Sigmoid colon (tissue), 7 donors: ENCODE data around the gene SATL1. TPM values are rescaled to one million over a fixed set of nuclear protein-coding genes. Genes with fewer than 3 reads are reported as not detected.

Source experiments
- DNase-seq: peaks from one replicate; pipeline ENCODE4 v3.0.0-alpha.2; 2019
- H3K27ac ChIP-seq, 4 donors: fragments of 200-600 bp; sonication (generic); one replicate each; pipeline ENCODE4 v1.5.1; 2016 to 2019; ENCODE audit warnings: mild to moderate bottlenecking in 1 of 4
- H3K27me3 ChIP-seq, 3 donors: fragments of 200-600 bp; sonication (generic); one replicate each; pipeline ENCODE4 v1.5.1; 2019; ENCODE audit warnings: mild to moderate bottlenecking in 1 of 3
- H3K36me3 ChIP-seq, 4 donors: fragments of 200-600 bp; sonication (generic); one replicate each; pipeline ENCODE4 v1.5.1; 2016 to 2019
- H3K4me1 ChIP-seq, 4 donors: fragments of 200-600 bp; sonication (generic); one replicate each; pipeline ENCODE4 v1.5.1; 2017 to 2019
- H3K4me3 ChIP-seq, 4 donors: fragments of 200-600 bp; sonication (generic); one replicate each; pipeline ENCODE4 v1.5.1; 2017 to 2019; ENCODE audit warnings: mild to moderate bottlenecking in 2 of 4, moderate library complexity in 1 of 4
- H3K9me3 ChIP-seq, 4 donors: fragments of 200-600 bp in 3 of 4; sonication (generic) in 3 of 4; one replicate each; pipeline versions ENCODE4 v1.5.1 to v1.6.1; 2013 to 2019
- CTCF ChIP-seq, 4 experiments: fragments of 450-650 bp in 3 of 4; fragments of 200-600 bp in 1 of 4; IDR thresholded peaks; one replicate each; pipeline ENCODE4 v1.5.1; 2016 to 2019; ENCODE audit warnings: antibody characterized with exemption in 4 of 4, mild to moderate bottlenecking in 3 of 4, moderate library complexity in 2 of 4
- EP300 ChIP-seq, 4 donors: sonication (generic); formaldehyde crosslinking; IDR thresholded peaks; one replicate each; pipeline ENCODE4 v1.6.1; 2017; ENCODE audit warnings: antibody characterized with exemption in 4 of 4
- POLR2A ChIP-seq, 2 donors: fragments of 450-650 bp; IDR thresholded peaks; one replicate each; pipeline ENCODE4 v1.6.1; 2016; ENCODE audit warnings: antibody characterized with exemption in 2 of 2, mild to moderate bottlenecking in 2 of 2, moderate library complexity in 2 of 2
- POLR2AphosphoS5 ChIP-seq, 4 donors: sonication (generic); formaldehyde crosslinking; IDR thresholded peaks; one replicate each; pipeline ENCODE4 v1.6.1; 2017; ENCODE audit warnings: antibody characterized with exemption in 4 of 4
- WGBS, 2 donors: extraction: QIAGEN DNeasy Blood & Tissue Kit; methylation state at CpG; one replicate each; pipeline ENCODE4 v1.1.7; 2013; 5-methylcytosine and 5-hydroxymethylcytosine counted together
- intact Hi-C: fragments of 100-400 bp; cut with DNase I; formaldehyde crosslinking; loops from one replicate; pipeline ENCODE4 v1.15.1; 2023
- polyA plus RNA-seq, 3 donors: library from polyadenylated mRNA; stranded (reverse); fragments of 200-250 nt; gene quantifications; one replicate each; pipeline ENCODE4 v1.2.3, GENCODE V29; 2013
- total RNA-seq, 4 donors: library from RNA; depleted of rRNA; stranded (reverse); fragments of >200 nt; gene quantifications; one replicate each; pipeline ENCODE4 v1.1.0, GENCODE V29; 2016
- donor health status: healthy with polysubstance abuse.
- donor health status: Bipolar disorder and iron deficiency.
- donor health status: healthy.

The SATL1 gene
- total and polyA plus RNA-seq, 7 donors: not detected

GRCh38 chrX:85223359-85223758 is 20.2 kb downstream of the SATL1 start:
- H3K27me3 ChIP-seq: no peaks in the 10 kb centered on the region
- no peak overlapping the region for H3K27ac ChIP-seq
- H3K4me3 ChIP-seq: no peak overlapping the region
- no peaks in the 10 kb centered on the region for H3K36me3 ChIP-seq
- 53 to 73% methylated on average over 2 of the region's 2 CpGs for WGBS, 2 donors
- no peak for DNase-seq
- TF ChIP-seq EP300 (IDR thresholded peaks at IDR 0.05) (no peak), CTCF (IDR thresholded peaks at IDR 0.05) (no peak), POLR2A (IDR thresholded peaks at IDR 0.05) (no peak), POLR2AphosphoS5 (IDR thresholded peaks at IDR 0.05) (no peak)
- intact Hi-C loops: no loop called here
- H3K9me3 ChIP-seq: no peaks in the 10 kb centered on the region
- no peaks in the 10 kb centered on the region for H3K4me1 ChIP-seq

GRCh38 chrX:85221361-85221760 is 22.2 kb downstream of the SATL1 start:
- intact Hi-C loops: no loop called here
- Histone ChIP-seq H3K27me3 (no peaks in the 10 kb centered on the region), H3K4me1 (no peaks in the 10 kb centered on the region), H3K9me3 (no peaks in the 10 kb centered on the region), H3K36me3 (no peaks in the 10 kb centered on the region), H3K27ac (no peak overlapping the region), H3K4me3 (no peak overlapping the region)
- 78 to 86% methylated on average over 1 of the region's 1 CpG for WGBS, 2 donors
- TF ChIP-seq POLR2AphosphoS5 (IDR thresholded peaks at IDR 0.05) (no peak), POLR2A (IDR thresholded peaks at IDR 0.05) (no peak), EP300 (IDR thresholded peaks at IDR 0.05) (no peak), CTCF (IDR thresholded peaks at IDR 0.05) (no peak)
- DNase-seq: no peak

- Histone ChIP-seq H3K27me3 (no peaks in the 10 kb centered on the region), H3K4me3 (no peak overlapping the region), H3K4me1 (no peaks in the 10 kb centered on the region), H3K27ac (no peak overlapping the region), H3K36me3 (no peaks in the 10 kb centered on the region), H3K9me3 (no peaks in the 10 kb centered on the region)
- no peak for TF ChIP-seq CTCF (IDR thresholded peaks at IDR 0.05)
- TF ChIP-seq EP300 (IDR thresholded peaks at IDR 0.05): no peak
- TF ChIP-seq POLR2AphosphoS5 (IDR thresholded peaks at IDR 0.05): no peak
- TF ChIP-seq POLR2A (IDR thresholded peaks at IDR 0.05): no peak
- 78 to 87% methylated on average over 1 of the region's 1 CpG for WGBS, 2 donors
- intact Hi-C loops: no loop called here
- DNase-seq: no peak
These were observed 27.6 kb downstream of the SATL1 start for GRCh38 chrX:85215946-85216345.

GRCh38 chrX:85213792-85214530 is 29.6 kb downstream of the SATL1 start:
- no peaks in the 10 kb centered on the region for H3K4me1 ChIP-seq
- TF ChIP-seq POLR2AphosphoS5 (IDR thresholded peaks at IDR 0.05) (no peak), POLR2A (IDR thresholded peaks at IDR 0.05) (no peak), EP300 (IDR thresholded peaks at IDR 0.05) (no peak), CTCF (IDR thresholded peaks at IDR 0.05) (no peak)
- no peaks in the 10 kb centered on the region for H3K27me3 ChIP-seq
- WGBS, 2 donors: 83 to 88% methylated on average over 3 of the region's 3 CpGs
- no peak overlapping the region for H3K27ac ChIP-seq
- no peaks in the 10 kb centered on the region for H3K36me3 ChIP-seq
- no peak for DNase-seq
- H3K9me3 ChIP-seq: no peaks in the 10 kb centered on the region
- no peak overlapping the region for H3K4me3 ChIP-seq
- intact Hi-C loops: no loop called here
